Measurements from ENCODE around the gene HRH1.

Gene HRH1

DNA sequence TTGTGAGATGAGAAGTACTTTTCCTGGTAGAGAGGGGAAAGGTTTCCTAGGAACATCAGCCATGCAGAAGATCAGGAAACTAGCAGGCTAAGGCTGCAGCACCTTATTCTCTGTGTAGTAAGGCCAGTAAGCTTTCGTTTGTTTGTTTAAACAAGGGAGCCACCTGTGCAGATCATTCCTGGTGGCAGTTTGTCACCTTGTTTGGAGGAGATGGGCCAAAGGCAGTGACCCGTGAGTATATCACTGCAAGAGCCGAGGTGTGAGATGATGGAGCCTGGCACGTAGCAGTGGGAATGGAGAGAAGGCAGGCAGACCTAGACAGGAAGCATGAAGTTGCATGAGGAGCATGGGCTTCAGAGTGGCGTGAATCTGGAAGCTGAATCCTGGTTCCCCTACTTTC is 137.5 kb downstream of the HRH1 start:
- peak overlapping the region; percentile 100 for H3K27ac ChIP-seq (ENCODE audit: poor library complexity, severe bottlenecking)
- no peaks in the 10 kb centered on the region for H3K27me3 ChIP-seq (ENCODE audit: insufficient read depth, poor library complexity, severe bottlenecking)
- ATAC-seq (ENCODE audit: low read depth) (no peak), DNase-seq (ENCODE audit: low spot score) (no peak)
- H3K4me1 ChIP-seq (ENCODE audit: insufficient read depth, poor library complexity, severe bottlenecking): peaks cover 46% of the 10 kb centered on the region
- H3K36me3 ChIP-seq (ENCODE audit: low read depth): peaks cover 10% of the 10 kb centered on the region; the same call in 1 of the 2 replicates
- no peak overlapping the region for H3K4me3 ChIP-seq (ENCODE audit: severe bottlenecking)
- H3K9me3 ChIP-seq (ENCODE audit: severe bottlenecking): no peaks in the 10 kb centered on the region
- TF ChIP-seq, protein P1, sequence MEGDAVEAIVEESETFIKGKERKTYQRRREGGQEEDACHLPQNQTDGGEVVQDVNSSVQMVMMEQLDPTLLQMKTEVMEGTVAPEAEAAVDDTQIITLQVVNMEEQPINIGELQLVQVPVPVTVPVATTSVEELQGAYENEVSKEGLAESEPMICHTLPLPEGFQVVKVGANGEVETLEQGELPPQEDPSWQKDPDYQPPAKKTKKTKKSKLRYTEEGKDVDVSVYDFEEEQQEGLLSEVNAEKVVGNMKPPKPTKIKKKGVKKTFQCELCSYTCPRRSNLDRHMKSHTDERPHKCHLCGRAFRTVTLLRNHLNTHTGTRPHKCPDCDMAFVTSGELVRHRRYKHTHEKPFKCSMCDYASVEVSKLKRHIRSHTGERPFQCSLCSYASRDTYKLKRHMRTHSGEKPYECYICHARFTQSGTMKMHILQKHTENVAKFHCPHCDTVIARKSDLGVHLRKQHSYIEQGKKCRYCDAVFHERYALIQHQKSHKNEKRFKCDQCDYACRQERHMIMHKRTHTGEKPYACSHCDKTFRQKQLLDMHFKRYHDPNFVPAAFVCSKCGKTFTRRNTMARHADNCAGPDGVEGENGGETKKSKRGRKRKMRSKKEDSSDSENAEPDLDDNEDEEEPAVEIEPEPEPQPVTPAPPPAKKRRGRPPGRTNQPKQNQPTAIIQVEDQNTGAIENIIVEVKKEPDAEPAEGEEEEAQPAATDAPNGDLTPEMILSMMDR (IDR thresholded peaks at IDR 0.05; ENCODE audit: poor library complexity, severe bottlenecking): no peak

DNA sequence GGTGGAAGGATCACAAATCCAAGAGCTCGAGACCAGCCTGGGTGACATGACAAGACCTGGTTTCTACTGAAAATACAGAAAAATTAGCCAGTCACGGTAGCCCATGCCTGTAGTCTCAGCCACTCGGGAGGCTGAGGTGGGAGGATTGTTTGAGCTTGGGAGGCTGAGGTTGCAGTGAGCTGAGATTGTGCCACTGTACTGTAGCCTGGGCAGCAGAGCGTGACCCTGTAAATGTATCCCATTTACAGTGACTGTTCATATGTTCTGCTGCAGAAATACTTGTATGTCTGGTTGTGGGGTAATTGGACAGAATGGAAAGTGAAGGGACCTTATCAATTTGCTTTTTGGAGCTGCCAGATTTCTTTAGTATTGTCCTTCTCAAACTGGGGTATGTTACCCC is 142.8 kb downstream of the HRH1 start:
- no peak for ATAC-seq (ENCODE audit: low read depth)

DNA sequence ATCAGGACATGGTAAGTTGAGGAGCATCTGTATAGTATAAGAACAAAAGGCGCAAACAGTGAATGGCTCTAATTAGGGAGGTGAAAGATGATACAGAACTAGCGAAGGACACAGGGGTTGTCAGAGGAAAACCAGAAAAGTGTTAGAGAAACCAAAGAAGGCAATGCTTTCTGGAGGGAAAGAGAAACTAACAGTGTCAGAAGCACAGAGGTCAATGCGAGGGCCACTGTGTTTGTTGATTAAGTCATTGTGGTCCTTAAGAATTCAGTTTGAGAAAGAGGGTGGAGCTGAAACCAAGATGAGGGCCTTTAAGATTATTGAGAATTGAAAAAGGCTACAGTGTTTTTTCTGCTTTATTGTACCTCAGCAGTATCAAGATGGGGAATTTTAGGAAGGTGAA is 146.7 kb downstream of the HRH1 start:
- Histone ChIP-seq H3K4me3 (ENCODE audit: severe bottlenecking) (no peak overlapping the region), H3K27me3 (ENCODE audit: insufficient read depth, poor library complexity, severe bottlenecking) (no peaks in the 10 kb centered on the region), H3K27ac (ENCODE audit: poor library complexity, severe bottlenecking) (no peak overlapping the region), H3K4me1 (ENCODE audit: insufficient read depth, poor library complexity, severe bottlenecking) (no peaks in the 10 kb centered on the region), H3K9me3 (ENCODE audit: severe bottlenecking) (no peaks in the 10 kb centered on the region), H3K36me3 (ENCODE audit: low read depth) (peaks cover 66% of the 10 kb centered on the region)
- ATAC-seq (ENCODE audit: low read depth) (no peak), DNase-seq (ENCODE audit: low spot score) (no peak)
- TF ChIP-seq, protein P1 (IDR thresholded peaks at IDR 0.05; ENCODE audit: poor library complexity, severe bottlenecking): no peak

More for the DNA sequence above, 142.8 kb downstream of the HRH1 start:
- peaks cover 47% of the 10 kb centered on the region for H3K36me3 ChIP-seq (ENCODE audit: low read depth)
- H3K4me1 ChIP-seq (ENCODE audit: insufficient read depth, poor library complexity, severe bottlenecking): no peaks in the 10 kb centered on the region
- TF ChIP-seq, protein P1 (IDR thresholded peaks at IDR 0.05; ENCODE audit: poor library complexity, severe bottlenecking): no peak
- no peaks in the 10 kb centered on the region for H3K9me3 ChIP-seq (ENCODE audit: severe bottlenecking)
- no peak overlapping the region for H3K4me3 ChIP-seq (ENCODE audit: severe bottlenecking)
- H3K27ac ChIP-seq (ENCODE audit: poor library complexity, severe bottlenecking): no peak overlapping the region
- no peak for DNase-seq (ENCODE audit: low spot score)
- H3K27me3 ChIP-seq (ENCODE audit: insufficient read depth, poor library complexity, severe bottlenecking): no peaks in the 10 kb centered on the region

DNA sequence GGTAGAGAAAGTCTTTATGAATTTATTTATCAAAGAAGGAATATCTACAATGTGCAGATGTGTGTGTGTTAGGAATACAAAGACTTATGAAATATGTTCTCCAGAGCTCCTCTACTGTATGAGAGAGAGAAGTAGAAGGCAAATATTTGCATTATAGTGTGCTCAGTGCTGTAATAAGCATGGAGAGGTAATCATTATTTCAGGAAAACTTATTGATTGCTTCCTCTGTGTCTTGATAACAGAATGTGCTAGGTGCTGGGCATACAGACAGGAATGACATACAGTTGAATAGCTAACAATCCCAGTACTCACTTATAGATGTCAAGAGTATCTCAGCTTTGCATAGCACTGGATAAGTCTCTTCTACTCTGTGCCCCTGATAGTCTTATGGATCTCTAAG is 148.2 kb downstream of the HRH1 start:
- peaks cover 67% of the 10 kb centered on the region for H3K36me3 ChIP-seq (ENCODE audit: low read depth)
- H3K9me3 ChIP-seq (ENCODE audit: severe bottlenecking): no peaks in the 10 kb centered on the region
- ATAC-seq (ENCODE audit: low read depth): no peak
- no peaks in the 10 kb centered on the region for H3K4me1 ChIP-seq (ENCODE audit: insufficient read depth, poor library complexity, severe bottlenecking)
- DNase-seq (ENCODE audit: low spot score): no peak
- H3K27me3 ChIP-seq (ENCODE audit: insufficient read depth, poor library complexity, severe bottlenecking): no peaks in the 10 kb centered on the region
- no peak overlapping the region for H3K27ac ChIP-seq (ENCODE audit: poor library complexity, severe bottlenecking)
- no peak overlapping the region for H3K4me3 ChIP-seq (ENCODE audit: severe bottlenecking)
- TF ChIP-seq, protein P1 (IDR thresholded peaks at IDR 0.05; ENCODE audit: poor library complexity, severe bottlenecking): no peak

DNA sequence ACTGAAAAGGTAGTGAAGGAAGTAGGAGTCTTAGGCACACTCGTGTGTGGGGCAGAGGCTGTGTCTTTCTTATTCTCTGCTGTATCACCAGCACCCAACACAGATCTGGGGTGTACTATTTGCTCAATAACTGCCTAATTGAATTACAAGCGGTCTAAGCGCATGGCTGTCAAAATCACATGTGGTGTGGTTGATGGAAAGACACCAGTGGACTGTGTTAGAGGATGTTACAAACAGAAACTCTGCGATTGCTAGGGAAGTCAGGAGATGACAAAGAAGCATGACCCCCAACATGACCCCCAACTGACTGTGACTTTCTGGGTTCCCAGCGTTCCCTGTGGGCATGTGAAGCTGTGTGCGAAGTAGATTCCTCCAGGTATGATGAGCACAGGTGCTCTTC is 149.9 kb downstream of the HRH1 start:
- no peak for ATAC-seq (ENCODE audit: low read depth)

More for the DNA sequence above, 149.9 kb downstream of the HRH1 start:
- TF ChIP-seq, protein P1 (IDR thresholded peaks at IDR 0.05; ENCODE audit: poor library complexity, severe bottlenecking): no peak
- H3K9me3 ChIP-seq (ENCODE audit: severe bottlenecking): no peaks in the 10 kb centered on the region
- no peak overlapping the region for H3K4me3 ChIP-seq (ENCODE audit: severe bottlenecking)
- no peak overlapping the region for H3K27ac ChIP-seq (ENCODE audit: poor library complexity, severe bottlenecking)
- H3K36me3 ChIP-seq (ENCODE audit: low read depth): peaks cover 75% of the 10 kb centered on the region
- H3K27me3 ChIP-seq (ENCODE audit: insufficient read depth, poor library complexity, severe bottlenecking): no peaks in the 10 kb centered on the region
- H3K4me1 ChIP-seq (ENCODE audit: insufficient read depth, poor library complexity, severe bottlenecking): no peaks in the 10 kb centered on the region
- DNase-seq (ENCODE audit: low spot score): no peak

Data from RWPE2 (cell line).